WTC11 (cell line): ENCODE data around the gene RIPOR2. TPM values are rescaled to one million over a fixed set of nuclear protein-coding genes. Genes with fewer than 3 reads are reported as not detected.

Experiments used
- ATAC-seq: fragments of 200-7000 bp; cut with Tn5 transposase; 2 replicates; pipeline ENCODE4 v1.10.0; 2021; ENCODE audit warnings: mild to moderate bottlenecking, moderate library complexity
- CTCF ChIA-PET: fragments of 300-600 bp; sonication (Branson Sonifier 250); formaldehyde crosslinking; loops from one replicate; lab custom pipeline; 2021; ENCODE audit warnings: antibody characterized with exemption; lab: Charles Lee
- POLR2A ChIA-PET: fragments of 350-600 bp; sonication (Branson Sonifier 250); formaldehyde crosslinking; loops from one replicate; lab custom pipeline; 2021; ENCODE audit warnings: antibody characterized with exemption; lab: Charles Lee
- DNase-seq: peaks from one replicate; pipeline ENCODE4 v3.0.0; 2021; ENCODE audit warnings: low spot score
- H3K27ac Mint-ChIP-seq: 2 replicates; pipeline ENCODE4 v1.8.0; 2021; ENCODE audit warnings: mixed read lengths
- H3K27me3 Mint-ChIP-seq: 2 replicates; pipeline ENCODE4 v1.8.0; 2021; ENCODE audit warnings: low read depth, mild to moderate bottlenecking, moderate library complexity, mixed read lengths
- H3K36me3 Mint-ChIP-seq: 2 replicates; pipeline ENCODE4 v1.8.0; 2021; ENCODE audit warnings: mixed read lengths
- H3K4me1 Mint-ChIP-seq: 2 replicates; pipeline ENCODE4 v1.8.0; 2022; ENCODE audit warnings: mixed read lengths
- H3K4me3 Mint-ChIP-seq: 2 replicates; pipeline ENCODE4 v1.8.0; 2021; ENCODE audit warnings: mild to moderate bottlenecking, moderate library complexity, mixed read lengths
- H3K9me3 Mint-ChIP-seq: 2 replicates; pipeline ENCODE4 v1.8.0; 2021; ENCODE audit warnings: mixed read lengths
- CREM ChIP-seq: sonication (generic); formaldehyde crosslinking; IDR thresholded peaks from 2 replicates; pipeline ENCODE4 v1.8.1; 2022; ENCODE audit warnings: mild to moderate bottlenecking, missing genetic modification reagents, moderate library complexity
- E2F5 ChIP-seq: sonication (generic); formaldehyde crosslinking; IDR thresholded peaks from 2 replicates; pipeline ENCODE4 v1.8.1; 2022; ENCODE audit warnings: mild to moderate bottlenecking, moderate library complexity, missing genetic modification reagents
- ELF4 ChIP-seq: sonication (generic); formaldehyde crosslinking; IDR thresholded peaks from 2 replicates; pipeline ENCODE4 v1.8.1; 2022; ENCODE audit warnings: low read depth, mild to moderate bottlenecking, moderate library complexity, missing genetic modification reagents
- ESRRA ChIP-seq: sonication (generic); formaldehyde crosslinking; IDR thresholded peaks from 2 replicates; pipeline ENCODE4 v1.8.1; 2022; ENCODE audit warnings: mild to moderate bottlenecking, missing genetic modification reagents, borderline replicate concordance
- ETV6 ChIP-seq: sonication (generic); formaldehyde crosslinking; IDR thresholded peaks from 2 replicates; pipeline ENCODE4 v1.8.1; 2022; ENCODE audit warnings: mild to moderate bottlenecking, missing genetic modification reagents
- FOXK1 ChIP-seq: sonication (generic); formaldehyde crosslinking; IDR thresholded peaks from 2 replicates; pipeline ENCODE4 v1.8.0; 2022; ENCODE audit warnings: mild to moderate bottlenecking, moderate library complexity, missing genetic modification reagents
- HMGXB4 ChIP-seq: sonication (generic); formaldehyde crosslinking; IDR thresholded peaks from 2 replicates; pipeline ENCODE4 v1.8.1; 2023; ENCODE audit warnings: mild to moderate bottlenecking, moderate library complexity, missing genetic modification reagents
- JAZF1 ChIP-seq: fragments of 250-450 bp; sonication (Bioruptor Pico); IDR thresholded peaks from 2 replicates; pipeline ENCODE4 v1.9.0; 2021; ENCODE audit warnings: moderate library complexity, mild to moderate bottlenecking, inconsistent platforms
- JUN ChIP-seq: sonication (generic); formaldehyde crosslinking; IDR thresholded peaks from 2 replicates; pipeline ENCODE4 v1.8.0; 2023; ENCODE audit warnings: mild to moderate bottlenecking, missing genetic modification reagents
- MXD4 ChIP-seq: fragments of 250-450 bp; sonication (Bioruptor Pico); IDR thresholded peaks from 2 replicates; pipeline ENCODE4 v1.8.0; 2021; ENCODE audit warnings: mild to moderate bottlenecking, moderate library complexity, borderline replicate concordance
- NFATC4 ChIP-seq: fragments of 250-450 bp; sonication (Bioruptor Pico); IDR thresholded peaks from 2 replicates; pipeline ENCODE4 v1.9.0; 2021; ENCODE audit warnings: mild to moderate bottlenecking
- NFE2L1 ChIP-seq: sonication (generic); formaldehyde crosslinking; IDR thresholded peaks from 2 replicates; pipeline ENCODE4 v1.8.1; 2023; ENCODE audit warnings: missing genetic modification reagents
- NFYB ChIP-seq: sonication (generic); formaldehyde crosslinking; conservative IDR thresholded peaks from 2 replicates; pipeline ENCODE4 v1.8.0; 2022; ENCODE audit warnings: low read depth, missing genetic modification reagents
- OVOL2 ChIP-seq: fragments of 250-450 bp; sonication (Bioruptor Pico); IDR thresholded peaks from 2 replicates; pipeline ENCODE4 v1.9.0; 2021; ENCODE audit warnings: mild to moderate bottlenecking, borderline replicate concordance
- PRRX2 ChIP-seq: fragments of 250-450 bp; sonication (Bioruptor Pico); IDR thresholded peaks from 2 replicates; pipeline ENCODE4 v1.8.0; 2021; ENCODE audit warnings: mild to moderate bottlenecking
- ZNF219 ChIP-seq: sonication (generic); formaldehyde crosslinking; IDR thresholded peaks from 2 replicates; pipeline ENCODE4 v1.8.0; 2023; ENCODE audit warnings: missing genetic modification reagents, mild to moderate bottlenecking, borderline replicate concordance
- ZNF416 ChIP-seq: fragments of 250-450 bp; sonication (Bioruptor Pico); IDR thresholded peaks from 2 replicates; pipeline ENCODE4 v1.9.0; 2021; ENCODE audit warnings: mild to moderate bottlenecking, inconsistent platforms
- ZNF512 ChIP-seq: sonication (generic); formaldehyde crosslinking; IDR thresholded peaks from 2 replicates; pipeline ENCODE4 v1.8.1; 2022; ENCODE audit warnings: missing genetic modification reagents, borderline replicate concordance
- total RNA-seq: library from RNA; stranded (reverse); gene quantifications from 3 replicates; pipeline ENCODE4 v1.2.3, GENCODE V29; 2021
- TF ChIP-seq, protein P1 (sequence below): sonication (generic); formaldehyde crosslinking; IDR thresholded peaks from 2 replicates; pipeline ENCODE4 v1.8.0; 2023; ENCODE audit warnings: missing genetic modification reagents
- TF ChIP-seq, protein P2 (sequence below): sonication (generic); formaldehyde crosslinking; IDR thresholded peaks from 2 replicates; pipeline ENCODE4 v1.8.0; 2022; ENCODE audit warnings: missing genetic modification reagents
- TF ChIP-seq, protein P3 (sequence below): sonication (generic); formaldehyde crosslinking; IDR thresholded peaks from 2 replicates; pipeline ENCODE4 v1.8.1; 2022; ENCODE audit warnings: low read depth, missing genetic modification reagents, borderline replicate concordance
- TF ChIP-seq, protein P4 (sequence below): fragments of 250-450 bp; sonication (Bioruptor Pico); IDR thresholded peaks from 2 replicates; pipeline ENCODE4 v2.1.2; 2022; ENCODE audit warnings: mild to moderate bottlenecking, moderate library complexity

Gene RIPOR2
- total RNA-seq, 1 experiment from 2014 or later, result 13.5 TPM

DNA sequence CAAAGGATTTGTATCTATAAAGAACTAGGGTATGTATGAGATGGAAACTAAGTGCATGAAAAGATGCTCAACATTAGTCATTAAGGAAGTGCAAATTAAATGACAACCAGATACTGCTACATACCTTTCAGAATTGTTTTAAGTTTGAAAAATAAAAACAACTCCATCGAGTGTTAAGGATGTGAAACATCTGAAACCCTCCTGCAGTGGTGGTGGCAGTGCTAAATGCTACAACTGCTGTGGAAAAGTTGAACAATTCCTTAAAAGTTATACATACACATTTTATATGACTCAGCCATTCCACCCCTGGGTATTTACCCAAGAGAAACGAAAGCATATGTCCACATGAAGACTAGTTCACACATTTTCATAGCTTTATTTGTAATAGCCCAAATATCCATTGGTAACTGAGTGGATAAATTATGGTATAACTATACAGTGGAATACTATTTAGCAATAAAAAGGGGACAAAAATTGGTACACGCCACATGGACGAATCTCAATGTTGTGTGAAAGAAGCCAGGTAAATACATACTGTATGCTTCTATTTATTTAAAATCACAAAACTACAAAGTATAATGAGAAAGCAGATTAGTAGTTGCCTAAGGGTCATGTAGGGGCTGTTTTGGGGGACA lies 147.6 kb downstream of the RIPOR2 start:
- no peaks in the 10 kb centered on the region for H3K4me1 Mint-ChIP-seq
- DNase-seq (no peak), ATAC-seq (no peak)
- no peaks in the 10 kb centered on the region for H3K9me3 Mint-ChIP-seq
- peaks cover 51% of the 10 kb centered on the region for H3K36me3 Mint-ChIP-seq
- TF ChIP-seq CREM (CRISPR knock-in tag) (no peak), OVOL2 (CRISPR knock-in tag) (no peak), ETV6 (CRISPR knock-in tag) (no peak)
- TF ChIP-seq, protein P1, sequence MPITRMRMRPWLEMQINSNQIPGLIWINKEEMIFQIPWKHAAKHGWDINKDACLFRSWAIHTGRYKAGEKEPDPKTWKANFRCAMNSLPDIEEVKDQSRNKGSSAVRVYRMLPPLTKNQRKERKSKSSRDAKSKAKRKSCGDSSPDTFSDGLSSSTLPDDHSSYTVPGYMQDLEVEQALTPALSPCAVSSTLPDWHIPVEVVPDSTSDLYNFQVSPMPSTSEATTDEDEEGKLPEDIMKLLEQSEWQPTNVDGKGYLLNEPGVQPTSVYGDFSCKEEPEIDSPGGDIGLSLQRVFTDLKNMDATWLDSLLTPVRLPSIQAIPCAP, result no peak
- TF ChIP-seq, protein P2, sequence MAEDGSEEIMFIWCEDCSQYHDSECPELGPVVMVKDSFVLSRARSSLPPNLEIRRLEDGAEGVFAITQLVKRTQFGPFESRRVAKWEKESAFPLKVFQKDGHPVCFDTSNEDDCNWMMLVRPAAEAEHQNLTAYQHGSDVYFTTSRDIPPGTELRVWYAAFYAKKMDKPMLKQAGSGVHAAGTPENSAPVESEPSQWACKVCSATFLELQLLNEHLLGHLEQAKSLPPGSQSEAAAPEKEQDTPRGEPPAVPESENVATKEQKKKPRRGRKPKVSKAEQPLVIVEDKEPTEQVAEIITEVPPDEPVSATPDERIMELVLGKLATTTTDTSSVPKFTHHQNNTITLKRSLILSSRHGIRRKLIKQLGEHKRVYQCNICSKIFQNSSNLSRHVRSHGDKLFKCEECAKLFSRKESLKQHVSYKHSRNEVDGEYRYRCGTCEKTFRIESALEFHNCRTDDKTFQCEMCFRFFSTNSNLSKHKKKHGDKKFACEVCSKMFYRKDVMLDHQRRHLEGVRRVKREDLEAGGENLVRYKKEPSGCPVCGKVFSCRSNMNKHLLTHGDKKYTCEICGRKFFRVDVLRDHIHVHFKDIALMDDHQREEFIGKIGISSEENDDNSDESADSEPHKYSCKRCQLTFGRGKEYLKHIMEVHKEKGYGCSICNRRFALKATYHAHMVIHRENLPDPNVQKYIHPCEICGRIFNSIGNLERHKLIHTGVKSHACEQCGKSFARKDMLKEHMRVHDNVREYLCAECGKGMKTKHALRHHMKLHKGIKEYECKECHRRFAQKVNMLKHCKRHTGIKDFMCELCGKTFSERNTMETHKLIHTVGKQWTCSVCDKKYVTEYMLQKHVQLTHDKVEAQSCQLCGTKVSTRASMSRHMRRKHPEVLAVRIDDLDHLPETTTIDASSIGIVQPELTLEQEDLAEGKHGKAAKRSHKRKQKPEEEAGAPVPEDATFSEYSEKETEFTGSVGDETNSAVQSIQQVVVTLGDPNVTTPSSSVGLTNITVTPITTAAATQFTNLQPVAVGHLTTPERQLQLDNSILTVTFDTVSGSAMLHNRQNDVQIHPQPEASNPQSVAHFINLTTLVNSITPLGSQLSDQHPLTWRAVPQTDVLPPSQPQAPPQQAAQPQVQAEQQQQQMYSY (CRISPR knock-in tag), result no peak
- TF ChIP-seq, protein P3, sequence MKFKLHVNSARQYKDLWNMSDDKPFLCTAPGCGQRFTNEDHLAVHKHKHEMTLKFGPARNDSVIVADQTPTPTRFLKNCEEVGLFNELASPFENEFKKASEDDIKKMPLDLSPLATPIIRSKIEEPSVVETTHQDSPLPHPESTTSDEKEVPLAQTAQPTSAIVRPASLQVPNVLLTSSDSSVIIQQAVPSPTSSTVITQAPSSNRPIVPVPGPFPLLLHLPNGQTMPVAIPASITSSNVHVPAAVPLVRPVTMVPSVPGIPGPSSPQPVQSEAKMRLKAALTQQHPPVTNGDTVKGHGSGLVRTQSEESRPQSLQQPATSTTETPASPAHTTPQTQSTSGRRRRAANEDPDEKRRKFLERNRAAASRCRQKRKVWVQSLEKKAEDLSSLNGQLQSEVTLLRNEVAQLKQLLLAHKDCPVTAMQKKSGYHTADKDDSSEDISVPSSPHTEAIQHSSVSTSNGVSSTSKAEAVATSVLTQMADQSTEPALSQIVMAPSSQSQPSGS (CRISPR knock-in tag), result no peak
- POLR2A ChIA-PET, result no interaction called here
- no peak overlapping the region for H3K27ac Mint-ChIP-seq
- CTCF ChIA-PET, result no interaction called here
- no peaks in the 10 kb centered on the region for H3K27me3 Mint-ChIP-seq
- H3K4me3 Mint-ChIP-seq, result no peak overlapping the region

GRCh38 chr6:24780206-24780605 lies 155.6 kb downstream of the RIPOR2 start:
- no peaks in the 10 kb centered on the region for H3K27me3 Mint-ChIP-seq
- CTCF ChIA-PET, result no interaction called here
- H3K27ac Mint-ChIP-seq, result 0 out of 2 replicates have a peak overlapping the region, but pooled peaks have one; percentile 53

DNA sequence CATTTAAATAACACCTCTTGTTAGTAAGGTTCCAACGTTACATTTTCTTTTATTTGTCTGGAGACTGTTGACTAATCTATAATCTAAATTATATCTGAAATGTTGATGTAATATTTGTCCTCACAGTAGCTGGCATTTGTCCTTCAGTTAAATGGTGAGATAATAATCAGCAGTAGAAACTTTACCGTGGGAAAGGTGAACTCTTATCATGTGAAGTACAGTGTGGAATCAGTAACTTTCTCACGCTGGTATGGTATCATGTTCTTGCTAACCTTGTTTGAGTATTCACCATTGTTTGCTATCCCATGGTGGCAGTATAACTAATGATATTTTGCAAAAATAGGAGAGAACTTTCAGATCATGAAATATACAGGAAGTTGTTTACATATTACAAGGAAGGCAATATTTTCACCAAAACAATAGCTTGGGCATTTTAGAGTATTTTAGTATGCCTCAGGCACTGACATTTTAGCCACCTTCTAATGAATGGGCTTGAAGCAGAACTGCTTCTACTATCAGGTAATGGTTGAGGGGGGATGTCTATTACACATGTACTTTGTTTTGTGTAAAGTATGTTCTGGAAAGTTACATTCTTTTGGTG lies 156.2 kb downstream of the RIPOR2 start:
- DNase-seq (no peak), ATAC-seq (no peak)
- ChIA-PET POLR2A (no interaction called here), CTCF (interaction anchor here (1.6 kb wide), 1 partner anchor 238 kb away, joined by 5 read pairs; no protein-coding TSS in a partner anchor)
- Mint-ChIP-seq H3K27me3 (no peaks in the 10 kb centered on the region), H3K9me3 (no peaks in the 10 kb centered on the region), H3K27ac (peak overlapping the region; percentile 53), H3K4me3 (no peak overlapping the region), H3K36me3 (peaks cover 57% of the 10 kb centered on the region), H3K4me1 (peaks cover 21% of the 10 kb centered on the region)
- TF ChIP-seq NFYB (CRISPR knock-in tag) (no peak), JAZF1 (no peak), ZNF416 (CRISPR knock-in tag) (no peak), NFATC4 (CRISPR knock-in tag) (no peak), HMGXB4 (CRISPR knock-in tag) (no peak), E2F5 (no peak), PRRX2 (no peak), OVOL2 (CRISPR knock-in tag) (no peak), ZNF219 (CRISPR knock-in tag) (no peak), JUN (CRISPR knock-in tag) (no peak), ETV6 (CRISPR knock-in tag) (no peak), ZNF512 (CRISPR knock-in tag) (no peak)
- TF ChIP-seq, protein P4, sequence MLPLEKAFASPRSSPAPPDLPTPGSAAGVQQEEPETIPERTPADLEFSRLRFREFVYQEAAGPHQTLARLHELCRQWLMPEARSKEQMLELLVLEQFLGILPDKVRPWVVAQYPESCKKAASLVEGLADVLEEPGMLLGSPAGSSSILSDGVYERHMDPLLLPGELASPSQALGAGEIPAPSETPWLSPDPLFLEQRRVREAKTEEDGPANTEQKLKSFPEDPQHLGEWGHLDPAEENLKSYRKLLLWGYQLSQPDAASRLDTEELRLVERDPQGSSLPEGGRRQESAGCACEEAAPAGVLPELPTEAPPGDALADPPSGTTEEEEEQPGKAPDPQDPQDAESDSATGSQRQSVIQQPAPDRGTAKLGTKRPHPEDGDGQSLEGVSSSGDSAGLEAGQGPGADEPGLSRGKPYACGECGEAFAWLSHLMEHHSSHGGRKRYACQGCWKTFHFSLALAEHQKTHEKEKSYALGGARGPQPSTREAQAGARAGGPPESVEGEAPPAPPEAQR (CRISPR knock-in tag), result no peak

More at GRCh38 chr6:24780206-24780605, 155.6 kb downstream of the RIPOR2 start:
- Mint-ChIP-seq H3K9me3 (no peaks in the 10 kb centered on the region), H3K4me3 (no peak overlapping the region), H3K4me1 (peaks cover 21% of the 10 kb centered on the region), H3K36me3 (peaks cover 63% of the 10 kb centered on the region)
- POLR2A ChIA-PET, result no interaction called here
- ATAC-seq (no peak), DNase-seq (no peak)
- no peak for TF ChIP-seq ELF4 (CRISPR knock-in tag)
- TF ChIP-seq MXD4 (CRISPR knock-in tag), result no peak
- TF ChIP-seq ESRRA (CRISPR knock-in tag), result no peak
- no peak for TF ChIP-seq JUN (CRISPR knock-in tag)
- no peak for TF ChIP-seq CREM (CRISPR knock-in tag)
- no peak for TF ChIP-seq NFE2L1 (CRISPR knock-in tag)
- TF ChIP-seq FOXK1 (CRISPR knock-in tag), result no peak
